Gastrocnemius medialis (tissue), 4 donors: ENCODE measurements around the gene ATP6V0E1. TPM values are rescaled to one million over a fixed set of nuclear protein-coding genes. Genes with fewer than 3 reads are reported as not detected.

Source experiments
- ATAC-seq, 2 donors: fragments of 150-250 bp; one replicate each; pipeline ENCODE4 v1.9.1; 2016
- DNase-seq, 2 donors: peaks; one replicate each; pipeline ENCODE4 v3.0.0-alpha.2; 2019
- H3K27ac ChIP-seq, 4 donors: fragments of 200-600 bp; sonication (generic); 1 replicate in 1 of 4; 2 replicates in 3 of 4; pipeline ENCODE4 v1.5.1; 2016 to 2018; ENCODE audit warnings: mild to moderate bottlenecking in 2 of 4, moderate library complexity in 1 of 4
- H3K27me3 ChIP-seq, 3 donors: fragments of 200-600 bp; sonication (generic) in 2 of 3; 1 replicate in 1 of 3; 2 replicates in 2 of 3; pipeline versions ENCODE4 v1.5.1 to v1.6.0; 2016 to 2019; ENCODE audit warnings: mild to moderate bottlenecking in 1 of 3, moderate library complexity in 1 of 3
- H3K36me3 ChIP-seq, 2 donors: fragments of 200-600 bp; sonication (generic) in 1 of 2; one replicate each; pipeline ENCODE4 v1.5.1; 2017 to 2018
- H3K4me1 ChIP-seq, 2 donors: fragments of 200-600 bp; sonication (generic) in 1 of 2; one replicate each; pipeline ENCODE4 v1.5.1; 2016 to 2017; ENCODE audit warnings: mild to moderate bottlenecking in 2 of 2
- H3K4me3 ChIP-seq, 4 donors: fragments of 200-600 bp; sonication (generic) in 3 of 4; 1 replicate in 1 of 4; 2 replicates in 3 of 4; pipeline ENCODE4 v1.5.1; 2016 to 2019; ENCODE audit warnings: mild to moderate bottlenecking in 2 of 4
- H3K9me3 ChIP-seq, 3 donors: fragments of 200-600 bp; sonication (generic) in 2 of 3; 1 replicate in 1 of 3; 2 replicates in 2 of 3; pipeline ENCODE4 v1.5.1; 2016 to 2019
- CTCF ChIP-seq, 5 experiments: fragments of 450-650 bp in 3 of 5; fragments of 200-600 bp in 2 of 5; sonication (generic) in 2 of 5; IDR thresholded peaks in 4 of 5; conservative IDR thresholded peaks in 1 of 5; 1 replicate in 4 of 5; 2 replicates in 1 of 5; pipeline ENCODE4 v1.5.1; 2016 to 2019; ENCODE audit warnings: antibody characterized with exemption in 5 of 5, mild to moderate bottlenecking in 3 of 5, moderate library complexity in 3 of 5
- POLR2A ChIP-seq, 2 donors: fragments of 450-650 bp; IDR thresholded peaks; one replicate each; pipeline ENCODE4 v1.6.1; 2017; ENCODE audit warnings: antibody characterized with exemption in 2 of 2, mild to moderate bottlenecking in 2 of 2, moderate library complexity in 2 of 2
- in situ Hi-C, 4 donors: fragments of 200-750 bp; cut with MboI; loops; one replicate each; pipeline versions ENCODE4 v1.15.0 to v1.8.0; 2017; ENCODE audit warnings: low sequenced_read_pairs in 4 of 4
- intact Hi-C: fragments of 100-400 bp; cut with DNase I; formaldehyde crosslinking; loops from one replicate; pipeline ENCODE4 v1.15.1; 2023; ENCODE audit warnings: low total_unique reads
- total RNA-seq, 4 donors: library from RNA; depleted of rRNA; stranded (reverse); fragments of >200 nt; gene quantifications; one replicate each; pipeline versions ENCODE4 v1.1.0 to v1.2.3, GENCODE V29; 2016

The ATP6V0E1 gene
- total RNA-seq, 4 donors from 2014 or later, result 101 to 183 (median 164) TPM

GRCh38 chr5:173012882-173013281 is 29.3 kb downstream of the ATP6V0E1 start:
- DNase-seq (peak in 1 of 2 donors; percentile 35), ATAC-seq (no peak)
- Histone ChIP-seq H3K36me3 (no peaks in the 10 kb centered on the region), H3K27ac (peak overlapping the region in 3 of 4 donors; percentile 52 to 79 (median 72)), H3K4me1 (peaks cover 45 to 56% of the 10 kb centered on the region in 2 donors), H3K9me3 (no peaks in the 10 kb centered on the region), H3K27me3 (no peaks in the 10 kb centered on the region), H3K4me3 (no peak overlapping the region)
- intact Hi-C loops, result no loop called here
- no peak for TF ChIP-seq CTCF (IDR thresholded peaks at IDR 0.05 in 4 of 5, conservative IDR thresholded peaks at IDR 0.05 in 1 of 5)
- in situ Hi-C loops, result no loop called here

GRCh38 chr5:173014671-173015070 is 31.1 kb downstream of the ATP6V0E1 start:
- intact Hi-C loops (no loop called here), in situ Hi-C loops (no loop called here)
- Histone ChIP-seq H3K9me3 (no peaks in the 10 kb centered on the region), H3K36me3 (no peaks in the 10 kb centered on the region), H3K27ac (peak overlapping the region in 2 of 4 donors; percentile 73 to 78), H3K27me3 (no peaks in the 10 kb centered on the region), H3K4me3 (no peak overlapping the region), H3K4me1 (peaks cover 45 to 54% of the 10 kb centered on the region in 2 donors)
- ATAC-seq, result no peak
- TF ChIP-seq POLR2A (IDR thresholded peaks at IDR 0.05) (no peak), CTCF (IDR thresholded peaks at IDR 0.05 in 4 of 5, conservative IDR thresholded peaks at IDR 0.05 in 1 of 5) (no peak)
- DNase-seq, result no peak

- DNase-seq, result no peak
- Histone ChIP-seq H3K36me3 (no peaks in the 10 kb centered on the region), H3K9me3 (no peaks in the 10 kb centered on the region), H3K27me3 (no peaks in the 10 kb centered on the region), H3K4me1 (peaks cover 44 to 57% of the 10 kb centered on the region in 2 donors), H3K4me3 (no peak overlapping the region), H3K27ac (peak overlapping the region; percentile 72 to 85 (median 76))
- in situ Hi-C loops (no loop called here), intact Hi-C loops (no loop called here)
- TF ChIP-seq CTCF (IDR thresholded peaks at IDR 0.05 in 4 of 5, conservative IDR thresholded peaks at IDR 0.05 in 1 of 5) (no peak), POLR2A (IDR thresholded peaks at IDR 0.05) (no peak)
- no peak for ATAC-seq
These were observed 31.6 kb downstream of the ATP6V0E1 start for GRCh38 chr5:173015192-173015591.

- Histone ChIP-seq H3K4me3 (no peak overlapping the region), H3K36me3 (peaks cover 0 to 6% of the 10 kb centered on the region in 2 donors), H3K27me3 (no peaks in the 10 kb centered on the region), H3K27ac (peak overlapping the region; percentile 72 to 85 (median 76)), H3K9me3 (no peaks in the 10 kb centered on the region), H3K4me1 (peaks cover 44 to 57% of the 10 kb centered on the region in 2 donors)
- no peak for DNase-seq
- TF ChIP-seq POLR2A (IDR thresholded peaks at IDR 0.05) (no peak), CTCF (IDR thresholded peaks at IDR 0.05 in 4 of 5, conservative IDR thresholded peaks at IDR 0.05 in 1 of 5) (no peak)
- intact Hi-C loops, result no loop called here
- in situ Hi-C loops, result no loop called here
- ATAC-seq, result no peak
These were observed 32.3 kb downstream of the ATP6V0E1 start for GRCh38 chr5:173015598-173016455.
